Raji (cell line): ENCODE data around the gene STK11.

Source experiments
- POLR2A ChIP-seq: IDR thresholded peaks from 2 replicates; pipeline ENCODE4 v1.6.1; 2011; ENCODE audit warnings: low read depth, low read length, control low read depth; ENCODE audit not compliant: insufficient read depth

The STK11 gene

DNA sequence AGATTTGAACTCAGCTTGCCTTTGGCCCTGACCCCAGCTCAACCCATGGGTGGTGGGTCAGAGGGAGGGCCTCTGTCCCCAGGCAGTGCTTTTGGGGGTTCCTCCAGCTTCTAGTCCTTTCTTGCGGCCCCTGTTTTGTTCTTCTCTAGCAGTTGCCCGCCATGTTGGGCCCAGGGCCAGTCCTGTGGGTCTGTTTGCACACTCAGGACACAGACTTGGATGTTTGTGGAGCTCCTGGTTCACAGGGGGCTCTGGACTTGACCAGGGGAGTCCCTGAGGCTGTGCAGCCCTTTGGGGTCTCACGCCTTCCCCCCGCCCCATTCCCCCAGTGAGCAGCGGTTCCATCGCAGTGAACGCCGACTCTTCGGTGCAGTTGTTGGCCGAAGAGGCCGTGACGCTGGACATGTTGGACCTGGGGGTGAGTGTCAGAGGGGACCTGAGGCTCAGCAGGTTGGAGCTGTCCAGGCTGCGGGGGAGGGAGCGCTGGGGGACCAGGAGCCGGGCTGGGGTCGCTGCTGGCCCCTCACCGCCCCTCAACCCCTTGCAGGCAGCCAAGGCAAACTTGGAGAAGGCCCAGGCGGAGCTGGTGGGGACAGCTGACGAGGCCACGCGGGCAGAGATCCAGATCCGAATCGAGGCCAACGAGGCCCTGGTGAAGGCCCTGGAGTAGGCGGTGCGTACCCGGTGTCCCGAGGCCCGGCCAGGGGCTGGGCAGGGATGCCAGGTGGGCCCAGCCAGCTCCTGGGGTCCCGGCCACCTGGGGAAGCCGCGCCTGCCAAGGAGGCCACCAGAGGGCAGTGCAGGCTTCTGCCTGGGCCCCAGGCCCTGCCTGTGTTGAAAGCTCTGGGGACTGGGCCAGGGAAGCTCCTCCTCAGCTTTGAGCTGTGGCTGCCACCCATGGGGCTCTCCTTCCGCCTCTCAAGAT is 38.5 kb downstream of the STK11 start:
- no peak; the same call in 1 of the 2 replicates for TF ChIP-seq POLR2A

DNA sequence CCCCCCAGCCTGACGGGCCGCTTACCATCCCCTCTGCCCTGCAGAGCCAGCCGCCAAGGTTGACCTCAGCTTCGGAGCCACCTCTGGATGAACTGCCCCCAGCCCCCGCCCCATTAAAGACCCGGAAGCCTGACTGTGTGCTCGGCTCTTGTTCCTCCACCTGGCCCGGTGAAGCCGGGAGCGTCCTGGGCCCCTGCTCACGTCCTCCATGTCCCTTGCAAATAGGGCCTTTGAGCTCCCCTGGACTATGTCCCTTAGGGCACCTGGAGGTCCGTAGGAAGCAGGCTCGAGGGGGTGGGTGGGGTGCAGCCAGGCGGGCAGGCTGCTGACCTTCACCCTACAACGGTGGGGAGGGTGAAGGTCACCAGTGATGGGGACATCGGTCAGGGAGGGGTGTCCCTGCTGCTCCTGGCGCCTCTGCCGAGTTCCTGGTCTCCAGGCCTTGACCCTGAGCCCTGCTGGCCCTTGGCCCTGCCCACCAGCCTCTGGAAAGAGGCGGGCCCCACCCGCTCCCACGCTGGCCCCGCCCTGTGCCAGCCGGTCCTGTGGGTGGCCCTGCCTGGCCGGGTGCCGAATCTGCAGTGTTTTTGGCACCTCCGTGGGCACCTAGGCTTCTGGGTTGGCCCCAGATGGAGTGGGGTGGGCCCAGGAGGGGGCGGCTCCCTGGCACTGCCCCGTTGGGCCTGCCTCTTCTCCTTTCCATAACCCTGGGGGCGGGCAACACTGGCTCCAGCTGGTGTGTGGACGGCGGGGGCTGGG is 39.3 kb downstream of the STK11 start:
- 0 out of 2 replicates have a peak, but pooled peaks have one; percentile 19 for TF ChIP-seq POLR2A

DNA sequence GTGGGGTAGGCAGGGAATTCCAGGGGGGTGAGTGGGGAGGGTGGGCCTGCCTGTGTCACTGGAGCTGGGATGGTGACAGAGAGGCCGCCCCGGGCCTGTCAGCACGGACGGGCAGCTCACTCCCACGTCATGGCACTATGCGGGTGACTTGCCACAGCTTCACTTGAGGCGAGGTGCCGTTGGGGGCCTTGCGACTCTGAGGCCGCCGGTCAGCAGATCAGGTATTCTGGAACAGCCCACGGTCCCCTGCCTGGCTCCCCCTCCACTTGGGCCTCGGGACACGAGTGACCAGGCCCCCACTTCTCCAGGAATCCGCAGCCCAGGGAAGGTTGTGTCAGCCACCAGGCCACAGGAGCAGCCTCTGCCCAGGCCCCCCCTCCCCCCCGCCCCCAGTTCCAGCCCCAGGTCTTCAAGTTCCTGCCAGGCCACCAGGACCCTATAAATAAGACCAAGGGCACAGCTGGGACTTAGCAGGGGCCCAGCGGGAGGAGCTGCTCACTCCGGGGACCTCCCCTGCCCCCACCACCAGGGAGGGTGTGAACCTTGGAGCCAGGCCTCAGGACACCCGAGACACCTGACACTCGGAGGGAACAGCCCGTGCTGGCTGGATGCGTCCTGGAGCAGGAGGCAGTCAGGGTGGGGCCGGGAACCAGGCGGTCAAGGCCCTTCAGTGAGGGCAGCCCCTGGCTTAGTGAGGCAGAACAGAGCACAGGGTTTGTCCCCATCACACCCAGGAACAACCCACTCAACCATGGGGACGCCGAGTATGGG is 40.1 kb downstream of the STK11 start:
- TF ChIP-seq POLR2A = no peak

DNA sequence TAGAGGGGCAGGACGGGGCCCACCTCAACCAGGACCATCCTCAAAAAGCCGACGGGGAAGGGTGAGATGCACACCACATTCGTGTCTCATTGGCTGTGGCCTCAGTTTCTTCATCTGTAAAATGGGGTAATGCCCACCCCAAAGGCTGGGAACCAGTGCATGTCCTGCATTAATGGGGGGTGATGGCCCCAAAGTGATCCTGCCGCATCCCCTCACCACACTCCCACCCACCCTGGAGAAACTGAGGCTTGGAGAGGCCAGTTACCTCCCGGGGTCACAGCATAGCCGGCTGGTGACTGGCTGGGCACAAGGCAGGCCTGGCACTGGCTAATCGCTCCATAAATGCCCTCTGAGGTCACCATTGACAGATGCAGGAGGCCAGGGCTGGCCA is 42.2 kb downstream of the STK11 start:
- no peak for TF ChIP-seq POLR2A

DNA sequence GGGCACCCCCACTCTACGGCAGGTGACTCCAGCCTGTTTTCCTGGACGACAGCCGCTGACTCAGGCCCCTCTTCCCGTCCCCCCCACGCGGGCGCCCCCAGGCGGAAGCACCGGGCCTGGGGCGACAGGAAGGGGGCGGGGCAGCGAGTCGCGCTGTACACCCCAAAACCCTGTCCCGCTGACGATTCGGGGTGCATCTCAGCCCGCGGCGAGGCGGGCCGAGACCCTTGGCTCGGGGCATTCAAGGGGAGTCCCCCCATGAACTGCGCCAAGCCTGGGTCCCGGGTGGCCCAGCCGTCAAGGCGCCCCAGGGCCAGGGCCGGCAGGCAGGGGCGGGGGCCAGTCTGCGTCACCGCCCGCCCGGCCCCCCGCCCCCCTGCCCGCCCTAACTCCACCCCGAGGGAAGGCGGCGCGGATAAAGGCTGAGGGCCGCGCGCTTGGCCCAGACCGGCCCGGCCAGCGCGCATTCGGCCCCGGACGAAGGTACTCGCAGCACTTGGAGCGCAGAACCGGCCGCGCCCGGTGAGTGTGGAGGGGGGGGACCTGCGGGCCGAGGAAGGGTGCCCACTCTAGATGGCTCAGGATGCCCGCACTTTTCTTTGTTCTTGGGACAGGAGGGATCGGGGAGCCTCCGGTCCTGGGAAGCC is 42.7 kb downstream of the STK11 start, which contains the start of gene MIDN:
TSS of gene MIDN (plus strand) at position 445 of the 647 bp plus-strand sequence. CDS start 1,714 bp downstream, outside the sequence.
- TF ChIP-seq POLR2A = peak; percentile 80

DNA sequence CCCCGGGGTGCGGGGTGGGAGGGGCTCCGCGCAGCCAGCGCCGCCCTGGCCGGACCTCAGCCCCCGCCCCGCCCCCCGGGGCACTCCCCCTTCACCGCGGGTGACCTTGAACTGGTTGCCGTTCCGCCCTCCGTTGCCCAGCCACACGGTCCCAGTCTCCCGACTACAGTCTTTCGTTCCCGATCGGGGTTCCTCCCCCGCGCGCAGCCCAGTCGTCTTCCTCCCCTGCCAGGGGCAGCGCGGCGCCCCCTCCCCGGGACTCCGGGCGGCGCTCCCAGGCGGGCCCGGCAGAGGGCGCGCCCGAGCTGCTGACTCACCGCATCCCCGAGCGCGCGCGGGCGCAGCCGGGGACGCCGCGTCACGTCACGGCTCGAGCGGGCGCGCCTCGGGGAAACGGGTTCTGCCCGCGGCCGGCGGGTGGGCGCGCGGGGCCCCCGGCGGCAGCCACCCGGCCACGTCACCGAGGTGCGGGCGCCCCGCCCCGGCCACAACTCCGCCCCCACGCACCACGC is 43.3 kb downstream of the STK11 start:
- TF ChIP-seq POLR2A = no peak

DNA sequence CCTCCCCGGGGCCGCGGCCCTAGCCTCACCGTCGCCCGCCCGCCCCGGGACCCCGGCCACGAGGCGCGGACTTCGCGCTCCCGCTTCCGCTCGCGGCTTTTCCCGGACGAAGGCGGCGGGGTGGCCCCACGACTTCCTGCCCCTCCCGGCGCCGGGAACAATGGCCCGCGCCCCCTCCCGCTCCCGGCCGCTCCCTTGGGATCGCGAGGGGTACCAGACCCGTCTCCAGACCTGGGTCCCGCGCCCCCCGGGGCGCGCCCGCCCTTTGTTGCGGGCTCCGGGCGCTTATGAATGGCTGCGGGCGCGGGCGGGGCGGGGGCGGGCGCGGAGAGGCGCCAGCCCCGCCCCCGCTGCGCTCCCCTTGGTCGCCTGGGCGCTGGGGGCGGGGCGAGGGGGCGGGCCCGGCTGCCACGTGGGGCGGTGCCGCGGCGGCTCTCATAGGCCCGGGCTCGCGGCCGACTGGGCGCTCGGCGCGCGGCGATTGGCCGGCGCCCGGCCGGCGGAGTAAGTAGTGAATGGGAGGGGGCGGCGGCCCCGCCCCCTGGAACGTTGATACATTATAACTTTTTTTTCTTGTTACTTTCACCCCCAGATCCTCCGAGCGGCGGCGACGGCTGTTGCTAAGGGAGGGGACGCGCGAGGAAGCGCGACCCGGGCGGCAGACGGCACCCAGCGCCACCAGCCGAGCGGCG is 43.9 kb downstream of the STK11 start:
- TF ChIP-seq POLR2A = peak; percentile 71

DNA sequence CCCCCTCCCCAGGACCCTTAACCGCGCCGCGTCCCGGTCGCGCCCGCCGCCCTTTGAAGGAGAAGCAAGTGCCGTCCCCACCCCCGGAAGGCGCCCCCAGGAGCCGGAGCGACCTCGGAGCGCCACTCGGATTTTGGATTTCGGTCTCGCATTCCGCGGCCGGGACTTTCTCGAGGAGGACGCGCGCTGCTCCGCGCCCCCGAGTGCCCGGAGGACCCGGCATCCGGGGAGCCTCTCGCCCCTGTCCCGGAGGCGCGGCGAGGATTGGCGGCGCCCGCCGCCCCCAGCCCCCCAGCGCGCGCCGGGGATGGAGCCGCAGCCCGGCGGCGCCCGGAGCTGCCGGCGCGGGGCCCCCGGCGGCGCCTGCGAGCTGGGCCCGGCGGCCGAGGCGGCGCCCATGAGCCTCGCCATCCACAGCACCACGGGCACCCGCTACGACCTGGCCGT is 44.4 kb downstream of the STK11 start:
- TF ChIP-seq POLR2A = no peak

DNA sequence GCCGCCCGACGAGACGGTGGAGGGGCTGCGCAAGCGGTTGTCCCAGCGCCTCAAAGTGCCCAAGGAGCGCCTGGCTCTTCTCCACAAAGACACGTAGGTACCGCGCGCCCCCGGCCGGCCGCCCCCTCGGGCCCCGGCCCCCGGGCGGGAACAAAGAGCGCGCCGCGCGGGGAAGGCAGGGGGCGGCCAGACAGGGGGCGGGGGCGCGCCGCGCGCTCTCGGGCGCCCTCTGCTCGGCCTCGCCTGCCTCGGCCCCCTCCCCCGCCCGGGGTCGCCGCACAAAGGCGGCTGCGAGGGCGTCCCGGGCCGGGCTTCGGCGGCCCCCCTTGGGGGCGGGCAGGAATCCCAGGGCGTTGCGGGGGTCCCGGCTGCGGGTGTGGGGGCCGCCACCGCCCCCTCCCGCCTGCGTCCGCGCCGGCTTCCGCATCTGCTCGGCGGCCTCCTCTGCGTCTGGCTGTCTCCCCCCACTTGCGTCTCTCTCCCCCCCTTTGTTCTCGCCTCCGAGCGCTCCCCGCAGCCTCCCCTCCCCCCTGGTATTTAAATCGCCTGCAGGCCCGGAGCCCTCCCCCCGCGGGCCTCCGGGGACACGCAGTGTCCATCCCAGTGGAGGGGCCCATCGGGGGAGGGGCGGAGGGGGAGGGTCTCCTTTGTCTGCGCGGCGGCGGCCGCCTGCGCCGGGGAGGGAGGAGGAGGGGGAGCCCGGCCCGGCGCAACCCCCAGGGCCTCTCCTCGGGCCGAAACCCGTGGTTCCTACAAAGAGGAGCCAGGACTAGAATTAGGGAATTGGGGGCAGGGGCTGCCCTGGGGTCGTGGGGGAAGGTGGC is 45.1 kb downstream of the STK11 start:
- no peak; the same call in 1 of the 2 replicates for TF ChIP-seq POLR2A

DNA sequence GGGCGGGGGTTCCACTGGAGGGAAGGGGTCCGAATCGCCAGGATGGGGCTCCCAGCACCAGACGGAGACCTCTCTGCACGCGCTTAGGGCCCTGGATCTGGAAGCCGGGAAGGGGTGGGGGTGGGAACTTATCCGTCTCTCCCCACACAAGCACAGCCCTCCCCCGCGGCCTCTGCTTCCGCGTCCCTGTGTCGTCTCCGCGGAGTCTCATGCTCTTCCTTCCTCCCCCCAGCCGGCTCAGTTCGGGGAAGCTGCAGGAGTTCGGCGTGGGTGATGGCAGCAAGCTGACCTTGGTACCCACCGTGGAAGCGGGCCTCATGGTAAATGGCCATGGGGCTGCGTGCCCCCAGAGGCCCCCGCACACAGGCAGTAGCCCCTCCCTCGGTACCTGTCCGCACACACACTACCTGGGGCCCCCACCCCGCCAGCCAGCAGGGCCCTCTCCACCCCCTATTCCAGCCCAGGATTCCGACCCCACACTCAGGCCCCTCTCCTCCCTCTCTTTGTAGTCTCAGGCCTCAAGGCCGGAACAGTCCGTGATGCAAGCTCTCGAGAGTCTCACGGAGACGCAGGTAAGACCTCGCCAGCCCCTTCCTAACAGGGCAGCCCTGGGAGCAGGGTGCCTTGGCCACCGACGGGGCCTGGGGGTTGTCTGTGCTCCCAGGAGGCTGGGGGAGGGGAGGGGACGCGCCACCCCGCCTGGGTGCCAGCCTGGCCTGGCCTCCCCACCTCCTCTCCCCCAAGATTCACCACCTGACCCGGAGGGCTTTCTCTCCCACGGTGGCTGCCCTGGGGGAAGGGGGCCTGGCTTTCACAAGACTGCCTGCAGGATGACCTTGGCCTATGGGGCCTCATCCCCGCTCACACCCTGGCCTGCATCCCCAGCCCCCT is 46.0 kb downstream of the STK11 start:
- peak; percentile 26 for TF ChIP-seq POLR2A

DNA sequence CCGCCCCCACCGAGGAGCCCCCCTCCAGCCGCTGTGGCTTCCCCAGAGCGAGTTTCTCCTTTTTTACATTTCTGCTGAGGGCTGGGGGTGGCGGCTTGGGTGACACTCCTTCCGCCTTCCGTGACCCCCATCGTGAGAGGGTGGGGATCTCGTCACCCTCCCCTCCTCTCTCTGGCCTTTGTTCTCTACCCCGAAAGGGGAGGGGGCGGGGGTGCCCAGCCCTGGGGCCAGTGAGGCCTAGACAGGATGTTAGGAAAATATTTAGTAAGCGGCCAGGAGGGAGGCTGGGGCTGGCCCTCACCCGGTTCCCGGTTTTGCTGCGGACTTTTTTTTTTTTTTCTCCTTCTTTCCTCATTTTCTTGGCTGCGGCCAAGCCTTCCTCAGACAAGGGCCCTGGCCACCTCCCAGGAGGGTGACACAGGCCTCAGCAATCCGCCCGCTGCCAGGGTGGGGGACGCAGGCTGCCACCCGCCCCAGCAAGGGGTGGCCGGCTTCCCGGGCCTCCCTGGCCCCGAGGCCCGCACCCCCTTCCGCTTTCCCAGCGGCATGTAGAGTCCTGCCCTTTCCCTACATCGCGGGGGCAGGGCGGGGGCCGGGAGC is 46.7 kb downstream of the STK11 start:
- no peak for TF ChIP-seq POLR2A
